HEK293 (cell line): ENCODE data around the gene CHAC2.

Experiments used
- TRIM28 ChIP-seq: IDR thresholded peaks from 2 replicates; pipeline ENCODE4 v1.6.1; 2011; ENCODE audit warnings: low read length, control low read depth, borderline replicate concordance
- TF ChIP-seq, protein P1 (sequence below): fragments of 450-650 bp; formaldehyde crosslinking; IDR thresholded peaks from 2 replicates; pipeline ENCODE4 v1.5.1; 2016; ENCODE audit warnings: missing biosample characterization, missing genetic modification characterization

DNA sequence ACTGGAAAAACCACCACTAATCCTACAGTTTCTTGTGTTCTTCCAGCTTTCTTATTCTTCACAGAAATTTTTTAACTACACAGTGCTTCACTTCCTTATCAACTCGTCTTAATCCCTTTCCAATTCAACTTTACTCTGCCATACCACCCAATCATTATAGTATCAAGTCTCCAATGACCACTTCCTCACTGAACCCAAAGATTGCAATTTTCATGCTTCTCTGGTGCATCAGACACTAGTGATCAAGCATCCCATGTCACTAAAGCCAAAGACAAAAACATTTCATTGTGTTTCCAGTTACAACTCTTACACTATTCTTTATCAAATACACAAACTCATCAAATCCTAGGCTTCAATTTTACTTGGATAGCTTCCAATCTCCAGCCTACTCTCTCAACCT is 9.5 kb downstream of the CHAC2 start:
- TF ChIP-seq, protein P1, sequence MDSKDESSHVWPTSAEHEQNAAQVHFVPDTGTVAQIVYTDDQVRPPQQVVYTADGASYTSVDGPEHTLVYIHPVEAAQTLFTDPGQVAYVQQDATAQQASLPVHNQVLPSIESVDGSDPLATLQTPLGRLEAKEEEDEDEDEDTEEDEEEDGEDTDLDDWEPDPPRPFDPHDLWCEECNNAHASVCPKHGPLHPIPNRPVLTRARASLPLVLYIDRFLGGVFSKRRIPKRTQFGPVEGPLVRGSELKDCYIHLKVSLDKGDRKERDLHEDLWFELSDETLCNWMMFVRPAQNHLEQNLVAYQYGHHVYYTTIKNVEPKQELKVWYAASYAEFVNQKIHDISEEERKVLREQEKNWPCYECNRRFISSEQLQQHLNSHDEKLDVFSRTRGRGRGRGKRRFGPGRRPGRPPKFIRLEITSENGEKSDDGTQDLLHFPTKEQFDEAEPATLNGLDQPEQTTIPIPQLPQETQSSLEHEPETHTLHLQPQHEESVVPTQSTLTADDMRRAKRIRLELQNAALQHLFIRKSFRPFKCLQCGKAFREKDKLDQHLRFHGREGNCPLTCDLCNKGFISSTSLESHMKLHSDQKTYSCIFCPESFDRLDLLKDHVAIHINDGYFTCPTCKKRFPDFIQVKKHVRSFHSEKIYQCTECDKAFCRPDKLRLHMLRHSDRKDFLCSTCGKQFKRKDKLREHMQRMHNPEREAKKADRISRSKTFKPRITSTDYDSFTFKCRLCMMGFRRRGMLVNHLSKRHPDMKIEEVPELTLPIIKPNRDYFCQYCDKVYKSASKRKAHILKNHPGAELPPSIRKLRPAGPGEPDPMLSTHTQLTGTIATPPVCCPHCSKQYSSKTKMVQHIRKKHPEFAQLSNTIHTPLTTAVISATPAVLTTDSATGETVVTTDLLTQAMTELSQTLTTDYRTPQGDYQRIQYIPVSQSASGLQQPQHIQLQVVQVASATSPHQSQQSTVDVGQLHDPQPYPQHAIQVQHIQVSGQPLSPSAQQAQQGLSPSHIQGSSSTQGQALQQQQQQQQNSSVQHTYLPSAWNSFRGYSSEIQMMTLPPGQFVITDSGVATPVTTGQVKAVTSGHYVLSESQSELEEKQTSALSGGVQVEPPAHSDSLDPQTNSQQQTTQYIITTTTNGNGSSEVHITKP (tag by site-specific recombination): no peak
- no peak for TF ChIP-seq TRIM28
